ENCODE measurements around the gene SPATA24. TPM values are rescaled to one million over a fixed set of nuclear protein-coding genes. Genes with fewer than 3 reads are reported as not detected.

SPATA24 gene
- total RNA-seq, 1 donor from 2014 or later: 6.2 TPM

GRCh38 chr5:139435676-139436075, 31.8 kb upstream of the SPATA24 start:
- no peak for DNase-seq
- Mint-ChIP-seq H3K9me3 (ENCODE audit: unreplicated experiment) (peaks cover 10% of the 10 kb centered on the region), H3K27me3 (ENCODE audit: unreplicated experiment) (peaks cover 7% of the 10 kb centered on the region), H3K27ac (ENCODE audit: unreplicated experiment) (no peak overlapping the region), H3K36me3 (ENCODE audit: unreplicated experiment) (no peaks in the 10 kb centered on the region), H3K4me1 (ENCODE audit: low read depth, unreplicated experiment) (peaks cover 17% of the 10 kb centered on the region), H3K4me3 (ENCODE audit: unreplicated experiment) (no peak overlapping the region)
- TF ChIP-seq CTCF (IDR thresholded peaks at IDR 0.05; ENCODE audit: partially characterized antibody, unreplicated experiment): no peak

DNA sequence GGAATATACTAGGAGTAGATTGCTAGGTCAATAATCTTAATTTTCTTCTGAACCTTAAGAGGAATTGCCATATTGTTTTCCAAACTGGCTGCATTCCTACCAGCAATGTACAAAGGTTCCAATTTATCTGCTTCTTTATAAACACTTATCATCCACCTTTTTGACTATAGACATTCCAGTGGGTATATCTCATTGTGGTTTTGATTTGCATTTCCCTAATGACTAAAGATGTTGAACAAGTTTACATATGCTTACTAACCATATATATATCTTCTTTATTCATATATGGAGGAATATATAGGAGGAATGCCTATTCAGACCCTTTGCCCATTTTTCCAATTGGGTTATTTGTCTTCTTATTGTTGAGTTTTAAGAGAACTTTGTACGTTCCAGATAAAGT, 27.8 kb upstream of the SPATA24 start:
- no peak for DNase-seq
- no peak for TF ChIP-seq CTCF (IDR thresholded peaks at IDR 0.05; ENCODE audit: partially characterized antibody, unreplicated experiment)
- Mint-ChIP-seq H3K27me3 (ENCODE audit: unreplicated experiment) (no peaks in the 10 kb centered on the region), H3K27ac (ENCODE audit: unreplicated experiment) (no peak overlapping the region), H3K4me3 (ENCODE audit: unreplicated experiment) (no peak overlapping the region), H3K36me3 (ENCODE audit: unreplicated experiment) (no peaks in the 10 kb centered on the region), H3K9me3 (ENCODE audit: unreplicated experiment) (no peaks in the 10 kb centered on the region), H3K4me1 (ENCODE audit: low read depth, unreplicated experiment) (no peaks in the 10 kb centered on the region)

GRCh38 chr5:139430015-139430414, 26.1 kb upstream of the SPATA24 start:
- DNase-seq: no peak
- H3K4me3 Mint-ChIP-seq (ENCODE audit: unreplicated experiment): no peak overlapping the region
- H3K27ac Mint-ChIP-seq (ENCODE audit: unreplicated experiment): no peak overlapping the region
- no peaks in the 10 kb centered on the region for H3K27me3 Mint-ChIP-seq (ENCODE audit: unreplicated experiment)
- TF ChIP-seq CTCF (IDR thresholded peaks at IDR 0.05; ENCODE audit: partially characterized antibody, unreplicated experiment): no peak
- no peaks in the 10 kb centered on the region for H3K9me3 Mint-ChIP-seq (ENCODE audit: unreplicated experiment)
- no peaks in the 10 kb centered on the region for H3K4me1 Mint-ChIP-seq (ENCODE audit: low read depth, unreplicated experiment)
- no peaks in the 10 kb centered on the region for H3K36me3 Mint-ChIP-seq (ENCODE audit: unreplicated experiment)

DNA sequence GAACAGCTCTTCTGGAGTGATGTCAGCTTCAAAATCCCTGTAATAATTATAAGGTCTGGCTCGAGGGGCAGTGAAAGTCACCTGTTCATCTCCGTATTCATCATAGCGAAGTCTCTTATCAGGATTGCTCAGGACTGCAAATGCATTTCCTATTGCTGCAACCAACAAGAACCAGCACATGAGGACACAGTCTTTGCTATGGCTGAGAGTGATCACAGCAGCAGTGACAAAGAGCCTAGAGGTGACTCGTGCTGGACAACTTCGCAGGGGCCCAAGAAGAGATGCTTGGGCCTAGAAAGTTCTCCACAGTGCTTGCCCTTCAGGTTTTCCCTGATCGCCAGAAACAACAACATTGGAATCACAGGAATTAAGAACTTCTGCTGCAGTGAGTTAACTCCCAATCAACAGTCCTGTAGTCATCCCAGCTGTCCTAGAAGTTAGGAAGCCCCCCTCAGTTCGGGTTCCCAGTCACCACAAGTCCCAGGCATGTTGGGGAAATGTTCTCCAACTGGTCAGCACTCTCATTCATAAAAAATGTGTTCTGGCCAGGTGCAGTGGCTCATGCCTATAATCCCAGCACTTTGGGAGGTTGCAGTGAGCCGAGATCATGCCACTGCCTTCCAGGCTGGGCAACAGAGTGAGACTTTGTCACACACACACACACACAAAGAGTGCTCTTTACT, 22.5 kb upstream of the SPATA24 start:
- no peak for DNase-seq
- Mint-ChIP-seq H3K4me1 (ENCODE audit: low read depth, unreplicated experiment) (no peaks in the 10 kb centered on the region), H3K9me3 (ENCODE audit: unreplicated experiment) (no peaks in the 10 kb centered on the region), H3K27me3 (ENCODE audit: unreplicated experiment) (no peaks in the 10 kb centered on the region), H3K4me3 (ENCODE audit: unreplicated experiment) (no peak overlapping the region), H3K27ac (ENCODE audit: unreplicated experiment) (no peak overlapping the region), H3K36me3 (ENCODE audit: unreplicated experiment) (no peaks in the 10 kb centered on the region)
- no peak for TF ChIP-seq CTCF (IDR thresholded peaks at IDR 0.05; ENCODE audit: partially characterized antibody, unreplicated experiment)

DNA sequence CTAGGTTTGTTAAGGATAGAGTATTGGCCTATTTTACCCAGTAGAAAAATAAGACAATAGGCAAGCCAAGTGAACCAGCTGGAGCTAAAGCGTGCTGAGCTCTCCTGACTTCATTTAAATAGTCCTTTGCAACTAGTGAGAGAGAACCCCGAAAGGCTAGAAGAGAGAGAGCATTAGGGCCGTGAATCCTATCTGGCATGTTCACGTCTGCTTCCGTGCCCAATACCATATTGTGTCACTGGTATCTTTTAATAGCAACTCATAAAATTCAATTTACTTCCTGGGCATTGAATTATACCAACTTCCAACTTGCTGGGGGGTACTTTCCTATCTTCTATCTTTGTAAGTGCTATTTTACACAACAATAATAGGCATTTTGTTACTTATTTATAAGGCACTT, 21.6 kb upstream of the SPATA24 start:
- Mint-ChIP-seq H3K27ac (ENCODE audit: unreplicated experiment) (no peak overlapping the region), H3K4me3 (ENCODE audit: unreplicated experiment) (no peak overlapping the region), H3K9me3 (ENCODE audit: unreplicated experiment) (no peaks in the 10 kb centered on the region), H3K36me3 (ENCODE audit: unreplicated experiment) (no peaks in the 10 kb centered on the region), H3K4me1 (ENCODE audit: low read depth, unreplicated experiment) (no peaks in the 10 kb centered on the region), H3K27me3 (ENCODE audit: unreplicated experiment) (no peaks in the 10 kb centered on the region)
- no peak for DNase-seq
- no peak for TF ChIP-seq CTCF (IDR thresholded peaks at IDR 0.05; ENCODE audit: partially characterized antibody, unreplicated experiment)
